Adrenal gland (tissue), 5 donors: ENCODE measurements around the gene TMEM244.

Experiments used
- CTCF ChIP-seq, 6 experiments: fragments of 450-650 bp in 4 of 6; fragments of 200-600 bp in 2 of 6; sonication (generic) in 1 of 6; IDR thresholded peaks; 1 replicate in 5 of 6; 2 replicates in 1 of 6; pipeline versions ENCODE4 v1.5.1 to v1.8.0; 2016 to 2021; ENCODE audit warnings: antibody characterized with exemption in 6 of 6, mild to moderate bottlenecking in 2 of 6, moderate library complexity in 1 of 6
- POLR2A ChIP-seq, 2 donors: fragments of 450-650 bp; IDR thresholded peaks; one replicate each; pipeline ENCODE4 v1.6.1; 2017; ENCODE audit warnings: antibody characterized with exemption in 2 of 2, mild to moderate bottlenecking in 2 of 2, moderate library complexity in 1 of 2
- donor health status: DM: no; HTN: no; CAD: no.

- TF ChIP-seq CTCF (IDR thresholded peaks at IDR 0.05) (no peak), POLR2A (IDR thresholded peaks at IDR 0.05) (no peak)
These were observed 67.7 kb downstream of the TMEM244 start for GRCh38 chr6:129793447-129793846.
